Trophoblast cell (in vitro differentiated cells and primary cell): Measurements from ENCODE around the gene ALG1L2.
"Not testable (repeated sequence)": the region's sequence is repeated elsewhere in the genome, so short reads cannot be mapped to it uniquely, and the experiment has no call there.

Source experiments
- DNase-seq, 2 donors: peaks; one replicate each; pipeline ENCODE4 v3.0.0-alpha.2; 2016
- H2AFZ ChIP-seq: 2 replicates; pipeline ENCODE4 v1.6.1; 2013; ENCODE audit warnings: low read length, moderate library complexity, mild to moderate bottlenecking; ENCODE audit not compliant: insufficient read depth, poor library complexity
- H2AK5ac ChIP-seq: 2 replicates; pipeline ENCODE4 v1.6.1; 2013; ENCODE audit warnings: mild to moderate bottlenecking, low read length
- H2BK120ac ChIP-seq: 2 replicates; pipeline ENCODE4 v1.6.1; 2013; ENCODE audit warnings: low read length, mild to moderate bottlenecking, moderate library complexity; ENCODE audit not compliant: insufficient read depth, poor library complexity
- H2BK12ac ChIP-seq: 2 replicates; pipeline ENCODE4 v1.6.1; 2013; ENCODE audit warnings: mild to moderate bottlenecking, low read length, moderate library complexity
- H2BK5ac ChIP-seq: 2 replicates; pipeline ENCODE4 v1.6.1; 2013; ENCODE audit warnings: low read length, low read depth, moderate library complexity, mild to moderate bottlenecking; ENCODE audit not compliant: poor library complexity
- H3K14ac ChIP-seq: 2 replicates; pipeline ENCODE4 v1.6.1; 2013; ENCODE audit warnings: mild to moderate bottlenecking, low read length
- H3K18ac ChIP-seq: 2 replicates; pipeline ENCODE4 v1.6.1; 2013; ENCODE audit warnings: mild to moderate bottlenecking, low read length
- H3K23ac ChIP-seq: 2 replicates; pipeline ENCODE4 v1.6.1; 2013; ENCODE audit warnings: low read length
- H3K27ac ChIP-seq: 2 replicates; pipeline ENCODE4 v1.5.1; 2013; ENCODE audit warnings: low read depth, mild to moderate bottlenecking, inconsistent platforms, low read length, moderate library complexity
- H3K27me3 ChIP-seq: 2 replicates; pipeline ENCODE4 v1.6.1; 2013; ENCODE audit warnings: inconsistent platforms, mild to moderate bottlenecking, low read length, moderate library complexity; ENCODE audit not compliant: insufficient read depth
- H3K36me3 ChIP-seq, 2 experiments: 1 replicate in 1 of 2; 2 replicates in 1 of 2; pipeline ENCODE4 v1.6.1; 2013; ENCODE audit warnings: low read length in 2 of 2, mild to moderate bottlenecking in 2 of 2, moderate library complexity in 1 of 2; ENCODE audit not compliant: insufficient read depth in 2 of 2, control insufficient read depth in 1 of 2
- H3K4ac ChIP-seq: 2 replicates; pipeline ENCODE4 v1.6.1; 2013; ENCODE audit warnings: low read depth, mild to moderate bottlenecking, low read length, moderate library complexity
- H3K4me1 ChIP-seq, 2 experiments: 1 replicate in 1 of 2; 2 replicates in 1 of 2; pipeline ENCODE4 v1.6.1; 2013; ENCODE audit warnings: low read length in 2 of 2, mild to moderate bottlenecking in 2 of 2, moderate library complexity in 1 of 2; ENCODE audit not compliant: insufficient read depth in 2 of 2, control insufficient read depth in 1 of 2
- H3K4me2 ChIP-seq: 2 replicates; pipeline ENCODE4 v1.6.1; 2013; ENCODE audit warnings: inconsistent platforms, mild to moderate bottlenecking, low read length, moderate library complexity
- H3K4me3 ChIP-seq: 2 replicates; pipeline ENCODE4 v1.5.1; 2013; ENCODE audit warnings: mild to moderate bottlenecking, low read depth, low read length, inconsistent platforms
- H3K79me1 ChIP-seq: one replicate; pipeline ENCODE4 v1.6.1; 2013; ENCODE audit warnings: low read length
- H3K79me2 ChIP-seq: 2 replicates; pipeline ENCODE4 v1.6.1; 2013; ENCODE audit warnings: low read length, mild to moderate bottlenecking; ENCODE audit not compliant: control insufficient read depth, insufficient read depth, poor library complexity
- H3K9ac ChIP-seq: 2 replicates; pipeline ENCODE4 v1.6.1; 2013; ENCODE audit warnings: mild to moderate bottlenecking, low read length
- H3K9me3 ChIP-seq: 2 replicates; pipeline ENCODE4 v1.6.1; 2013; ENCODE audit warnings: low read depth, mild to moderate bottlenecking, control low read depth, inconsistent platforms, low read length; ENCODE audit not compliant: insufficient read depth
- H4K12ac ChIP-seq: 2 replicates; pipeline ENCODE4 v1.6.1; 2013; ENCODE audit warnings: low read depth, mild to moderate bottlenecking, low read length, moderate library complexity
- H4K8ac ChIP-seq: 2 replicates; pipeline ENCODE4 v1.6.1; 2013; ENCODE audit warnings: low read depth, mild to moderate bottlenecking, low read length, moderate library complexity
- H4K91ac ChIP-seq: one replicate; pipeline ENCODE4 v1.6.1; 2013; ENCODE audit warnings: low read depth, mild to moderate bottlenecking, low read length, moderate library complexity
- WGBS: extraction: QIAGEN DNeasy Blood & Tissue Kit; methylation state at CpG from one replicate; pipeline ENCODE4 v1.1.7; 2013; ENCODE audit warnings: missing lambda C conversion rate; ENCODE audit not compliant: insufficient read length, insufficient coverage; ENCODE audit errors: extremely low coverage; 5-methylcytosine and 5-hydroxymethylcytosine counted together

The ALG1L2 gene

GRCh38 chr3:130111185-130111864 is 29.7 kb downstream of the ALG1L2 start:
- Histone ChIP-seq H3K9ac (peak overlapping the region; percentile 35), H3K27ac (peak overlapping the region; percentile 5), H3K4me3 (peak overlapping the region; percentile 86), H3K4me1 (peaks cover 0 to 3% of the 10 kb centered on the region in 2 experiments), H3K79me2 (no peaks in the 10 kb centered on the region), H3K18ac (peak overlapping the region; percentile 64), H3K14ac (peak overlapping the region; percentile 44), H3K9me3 (no peaks in the 10 kb centered on the region), H4K8ac (peak overlapping the region; percentile 76), H4K12ac (peak overlapping the region; percentile 16), H2BK120ac (peak overlapping the region; percentile 33), H2BK5ac (no peak overlapping the region), H3K4ac (no peak overlapping the region), H3K4me2 (peak overlapping the region; percentile 84), H3K79me1 (peaks cover 7% of the 10 kb centered on the region), H3K36me3 (no peaks in the 10 kb centered on the region), H2BK12ac (no peak overlapping the region), H2AK5ac (no peak overlapping the region), H2AFZ (peak overlapping the region; percentile 83), H4K91ac (peak overlapping the region; percentile 70), H3K27me3 (no peaks in the 10 kb centered on the region), H3K23ac (no peak overlapping the region)
- peak; percentile 96 for DNase-seq
- WGBS, result no CpG with 5 or more reads among the region's 54 CpGs

- not testable (repeated sequence) for H3K27me3 ChIP-seq, H2AK5ac ChIP-seq, H2BK120ac ChIP-seq, H3K79me2 ChIP-seq, H3K36me3 ChIP-seq, H3K4ac ChIP-seq, H3K9me3 ChIP-seq, H3K79me1 ChIP-seq, H3K23ac ChIP-seq, H3K4me1 ChIP-seq
- Histone ChIP-seq H3K14ac (peak overlapping the region; percentile 70), H4K12ac (peak overlapping the region; percentile 93), H3K4me2 (peak overlapping the region; percentile 72), H3K4me3 (peak overlapping the region; percentile 72), H4K91ac (peak overlapping the region; percentile 61), H3K18ac (peak overlapping the region; percentile 78), H2BK12ac (peak overlapping the region; percentile 49), H3K27ac (peak overlapping the region; percentile 78), H2BK5ac (peak overlapping the region; percentile 93), H4K8ac (peak overlapping the region; percentile 96), H3K9ac (peak overlapping the region; percentile 64), H2AFZ (peak overlapping the region; percentile 99)
- WGBS, result no CpG with 5 or more reads among the region's 63 CpGs
- DNase-seq, result peak; percentile 90 to 95
Observed at GRCh38 chr3:130111865-130112747, 30.5 kb downstream of the ALG1L2 start.

- Histone ChIP-seq H3K4me2 (peak overlapping the region; percentile 72), H3K4me3 (peak overlapping the region; percentile 72), H2AFZ (peak overlapping the region; percentile 99), H3K27ac (peak overlapping the region; percentile 78), H2BK5ac (peak overlapping the region; percentile 93), H4K12ac (peak overlapping the region; percentile 93), H3K9ac (peak overlapping the region; percentile 64), H3K14ac (peak overlapping the region; percentile 70), H4K91ac (peak overlapping the region; percentile 61), H4K8ac (peak overlapping the region; percentile 96)
- DNase-seq, H3K27me3 ChIP-seq, H2BK12ac ChIP-seq, H2BK120ac ChIP-seq, H3K9me3 ChIP-seq, H3K79me2 ChIP-seq, H3K23ac ChIP-seq, H3K4ac ChIP-seq, H3K18ac ChIP-seq, H3K4me1 ChIP-seq, H3K79me1 ChIP-seq, H2AK5ac ChIP-seq, H3K36me3 ChIP-seq: not testable (repeated sequence)
- no CpG with 5 or more reads among the region's 7 CpGs for WGBS
Observed at GRCh38 chr3:130112748-130113073, 31.1 kb downstream of the ALG1L2 start.

GRCh38 chr3:130115400-130115799 is 33.8 kb downstream of the ALG1L2 start:
- H3K9me3 ChIP-seq, H2BK12ac ChIP-seq, H3K4me1 ChIP-seq, H4K91ac ChIP-seq, DNase-seq, H4K12ac ChIP-seq, H2BK120ac ChIP-seq, H3K27ac ChIP-seq, H3K27me3 ChIP-seq, H2AK5ac ChIP-seq, H3K23ac ChIP-seq, H3K79me1 ChIP-seq, H3K14ac ChIP-seq, H2BK5ac ChIP-seq, H3K4me3 ChIP-seq, H3K79me2 ChIP-seq, H4K8ac ChIP-seq, H2AFZ ChIP-seq, H3K18ac ChIP-seq, H3K4ac ChIP-seq, H3K4me2 ChIP-seq, H3K9ac ChIP-seq, H3K36me3 ChIP-seq: not testable (repeated sequence)
- no CpG with 5 or more reads among the region's 2 CpGs for WGBS
